H7 (cell line): Measurements from ENCODE around the gene CIDEC. TPM values are rescaled to one million over a fixed set of nuclear protein-coding genes. Genes with fewer than 3 reads are reported as not detected.
"Not testable (repeated sequence)": the region's sequence is repeated elsewhere in the genome, so short reads cannot be mapped to it uniquely, and the experiment has no call there.

Experiments
- DNase-seq: peaks from one replicate; pipeline ENCODE4 v3.0.0; 2012
- H3K27me3 ChIP-seq: 2 replicates; pipeline ENCODE4 v1.6.0; 2011; ENCODE audit warnings: mild to moderate bottlenecking, low read length; ENCODE audit not compliant: control insufficient read depth, insufficient read depth
- H3K36me3 ChIP-seq: replicated peaks from 2 replicates; pipeline ENCODE4 v1.5.1; 2011; ENCODE audit warnings: low read length; ENCODE audit not compliant: control insufficient read depth, insufficient read depth
- H3K4me3 ChIP-seq: 2 replicates; pipeline ENCODE4 v1.5.1; 2011; ENCODE audit warnings: low read depth, mild to moderate bottlenecking, control low read depth, low read length, moderate library complexity; ENCODE audit not compliant: insufficient read depth
- total RNA-seq: library from RNA; depleted of rRNA; stranded (reverse); fragments of >200 nt; shearing (Covaris generic); gene quantifications from 2 replicates; pipeline ENCODE4 v1.2.3, GENCODE V29; 2014

The CIDEC gene
- total RNA-seq, 1 experiment from 2014 or later, result not detected

DNA sequence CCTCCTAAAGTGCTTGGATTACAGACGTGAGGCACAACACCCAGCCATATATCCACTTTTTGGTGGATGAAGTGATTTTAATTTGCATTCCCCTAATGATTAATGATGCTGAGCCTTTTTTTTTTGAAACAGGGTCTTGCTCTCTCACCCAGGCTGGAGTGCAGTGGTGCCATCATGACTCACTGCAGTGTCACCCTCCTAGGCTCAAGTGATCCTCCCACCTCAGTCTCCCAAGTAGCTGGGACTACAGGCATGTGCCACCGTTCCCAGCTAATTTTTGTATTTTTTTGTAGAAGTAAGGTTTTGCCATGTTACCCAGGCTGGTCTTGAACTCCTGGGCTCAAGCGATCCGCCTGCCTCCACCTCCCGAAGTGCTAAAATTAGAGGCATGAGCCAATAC lies 8.0 kb downstream of the CIDEC start:
- not testable (repeated sequence) for H3K27me3 ChIP-seq, H3K4me3 ChIP-seq, DNase-seq, H3K36me3 ChIP-seq

DNA sequence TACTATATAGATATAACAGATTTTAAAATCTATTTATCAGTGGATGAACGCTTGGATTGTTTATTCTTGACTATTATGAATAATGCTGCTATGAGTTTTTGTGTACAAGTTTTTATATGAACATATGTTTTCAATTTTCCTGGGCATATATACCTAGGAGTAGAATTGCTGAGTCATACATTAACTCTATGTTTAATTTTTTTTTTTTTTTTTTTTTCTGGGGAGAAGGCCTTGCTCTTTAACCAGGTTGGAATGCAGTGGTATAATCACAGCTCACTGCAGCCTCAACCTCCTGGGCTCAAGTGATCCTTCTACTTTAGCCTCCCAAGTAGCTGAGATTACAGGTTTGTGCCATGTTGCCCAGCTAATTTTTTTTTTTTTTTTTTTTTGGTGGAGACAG lies 9.1 kb downstream of the CIDEC start:
- DNase-seq, result no peak
- Histone ChIP-seq H3K36me3 (no peaks in the 10 kb centered on the region), H3K4me3 (no peak overlapping the region), H3K27me3 (no peaks in the 10 kb centered on the region)

DNA sequence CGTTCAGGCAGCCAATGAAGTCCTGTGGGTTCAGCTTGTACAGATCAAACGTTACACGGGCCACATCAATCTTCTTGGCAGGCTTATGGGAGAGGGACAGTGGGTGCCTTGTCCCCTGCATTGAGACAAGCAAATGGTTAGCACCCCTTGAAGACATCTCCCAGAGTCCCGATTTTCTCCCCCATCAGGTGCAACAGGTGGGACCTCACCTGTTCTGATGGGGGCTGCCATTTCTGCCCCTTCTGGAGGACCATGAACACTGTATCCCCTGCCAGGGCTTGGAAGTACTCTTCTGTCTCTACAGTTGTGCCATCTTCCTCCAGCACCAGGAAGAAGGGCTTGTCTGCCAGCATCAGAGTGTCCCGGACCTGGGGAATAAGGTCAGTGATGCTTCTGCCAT lies 10.1 kb downstream of the CIDEC start:
- no peak for DNase-seq
- H3K27me3 ChIP-seq, result no peaks in the 10 kb centered on the region
- no peak overlapping the region for H3K4me3 ChIP-seq
- H3K36me3 ChIP-seq, result no peaks in the 10 kb centered on the region

DNA sequence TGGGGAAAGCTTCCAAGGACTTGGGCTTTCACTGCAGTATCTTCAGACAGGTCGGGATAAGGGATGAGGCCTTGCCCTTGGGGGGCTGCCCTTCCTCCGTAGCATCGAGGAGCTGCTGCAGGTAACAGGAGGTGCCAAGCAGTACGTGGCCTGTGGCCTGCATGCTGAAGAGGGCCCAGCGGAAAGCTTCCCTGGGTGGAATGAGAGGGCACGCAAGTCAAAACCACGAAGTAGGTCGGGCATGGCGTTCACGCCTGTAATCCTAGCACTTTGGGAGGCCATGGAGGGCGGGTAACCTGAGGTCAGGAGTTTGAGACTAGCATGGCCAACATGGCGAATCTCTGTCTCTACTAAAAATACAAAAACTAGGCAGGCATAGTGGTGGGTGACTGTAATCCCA lies 12.9 kb downstream of the CIDEC start:
- H3K27me3 ChIP-seq, result peaks cover 6% of the 10 kb centered on the region; the same call in 1 of the 2 replicates
- H3K4me3 ChIP-seq, result no peak overlapping the region
- H3K36me3 ChIP-seq, result no peaks in the 10 kb centered on the region
- no peak for DNase-seq

DNA sequence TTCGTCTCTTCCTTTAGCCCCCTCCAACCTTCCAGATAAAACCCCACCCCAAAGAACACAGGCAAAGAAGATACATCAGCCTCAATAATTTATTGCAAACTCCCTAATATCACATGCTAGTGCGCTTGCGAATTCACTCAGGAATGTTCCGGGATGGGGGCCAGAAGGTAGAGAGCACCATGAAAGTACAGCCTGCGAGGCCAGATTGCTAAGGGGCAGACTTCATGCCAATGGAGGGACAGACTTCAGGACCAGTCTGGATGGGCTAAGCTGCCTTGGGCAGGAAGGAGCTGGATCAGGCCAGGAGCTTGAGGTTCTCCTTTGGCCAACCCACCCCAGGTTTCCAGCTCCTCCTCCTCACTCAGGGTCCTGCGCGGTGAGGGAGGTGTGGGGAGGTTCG lies 13.4 kb downstream of the CIDEC start:
- Histone ChIP-seq H3K36me3 (no peaks in the 10 kb centered on the region), H3K4me3 (no peak overlapping the region), H3K27me3 (peaks cover 7% of the 10 kb centered on the region; the same call in 1 of the 2 replicates)
- DNase-seq, result no peak

DNA sequence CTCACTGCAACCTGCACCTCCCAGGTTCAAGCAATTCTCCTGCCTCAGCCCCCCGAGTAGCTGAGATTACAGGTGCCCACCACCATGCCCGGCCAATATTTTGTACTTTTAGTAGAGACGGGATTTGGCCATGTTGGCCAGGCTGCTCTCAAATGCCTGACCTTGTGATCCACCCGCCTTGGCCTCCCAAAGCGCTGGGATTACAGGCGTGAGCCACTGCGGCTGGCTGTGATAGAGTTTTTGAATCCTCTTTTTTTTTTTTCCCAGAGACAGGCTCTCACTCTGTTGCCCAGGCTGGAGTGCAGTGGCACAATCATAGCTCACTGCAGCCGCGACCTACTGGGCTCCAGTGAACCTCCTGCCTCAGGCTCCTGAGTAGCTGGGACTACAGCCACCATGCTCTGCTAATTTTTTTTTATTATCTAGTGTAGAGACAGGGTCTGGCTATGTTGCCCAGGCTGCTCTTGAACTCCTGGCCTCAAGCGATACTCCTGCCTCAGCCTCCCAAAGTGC lies 14.9 kb downstream of the CIDEC start:
- H3K4me3 ChIP-seq, H3K27me3 ChIP-seq, DNase-seq, H3K36me3 ChIP-seq: not testable (repeated sequence)

DNA sequence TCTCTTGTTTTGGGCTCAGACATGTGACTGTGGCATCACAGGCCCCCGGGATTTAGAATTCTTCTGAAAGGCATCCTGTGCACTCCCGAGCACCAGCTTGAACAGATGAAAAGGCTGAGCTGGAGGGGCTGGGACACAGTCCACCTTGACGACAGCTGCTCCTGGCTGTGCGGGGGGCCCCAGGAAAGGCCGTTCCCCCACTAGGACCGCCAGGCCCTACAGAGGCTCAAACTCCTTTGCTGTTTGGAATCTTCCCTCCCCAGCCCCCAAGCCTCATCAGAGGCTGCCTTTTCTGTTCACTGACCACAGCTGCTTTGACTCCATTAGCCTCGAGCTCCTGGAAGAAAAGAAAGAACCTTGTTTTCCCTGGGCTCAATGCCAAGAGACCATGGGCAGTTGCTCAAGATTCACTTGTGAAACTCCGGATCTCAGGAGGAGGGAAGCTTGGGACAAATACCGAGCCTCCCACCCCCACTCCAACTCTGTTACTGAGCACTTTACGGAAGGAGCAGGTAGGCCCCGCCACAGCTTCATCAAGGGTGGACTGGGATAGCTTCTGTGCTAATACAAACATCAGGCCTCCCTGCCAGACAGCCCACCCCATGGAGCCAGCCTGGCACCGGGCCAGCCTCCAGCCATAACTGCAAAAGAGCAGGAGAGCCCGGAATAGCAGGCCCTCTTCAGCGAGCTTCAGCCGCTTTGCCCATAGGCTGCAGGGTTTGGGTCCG lies 15.7 kb downstream of the CIDEC start:
- Histone ChIP-seq H3K4me3 (no peak overlapping the region), H3K36me3 (no peaks in the 10 kb centered on the region), H3K27me3 (peaks cover 7% of the 10 kb centered on the region; the same call in 1 of the 2 replicates)
- no peak for DNase-seq

DNA sequence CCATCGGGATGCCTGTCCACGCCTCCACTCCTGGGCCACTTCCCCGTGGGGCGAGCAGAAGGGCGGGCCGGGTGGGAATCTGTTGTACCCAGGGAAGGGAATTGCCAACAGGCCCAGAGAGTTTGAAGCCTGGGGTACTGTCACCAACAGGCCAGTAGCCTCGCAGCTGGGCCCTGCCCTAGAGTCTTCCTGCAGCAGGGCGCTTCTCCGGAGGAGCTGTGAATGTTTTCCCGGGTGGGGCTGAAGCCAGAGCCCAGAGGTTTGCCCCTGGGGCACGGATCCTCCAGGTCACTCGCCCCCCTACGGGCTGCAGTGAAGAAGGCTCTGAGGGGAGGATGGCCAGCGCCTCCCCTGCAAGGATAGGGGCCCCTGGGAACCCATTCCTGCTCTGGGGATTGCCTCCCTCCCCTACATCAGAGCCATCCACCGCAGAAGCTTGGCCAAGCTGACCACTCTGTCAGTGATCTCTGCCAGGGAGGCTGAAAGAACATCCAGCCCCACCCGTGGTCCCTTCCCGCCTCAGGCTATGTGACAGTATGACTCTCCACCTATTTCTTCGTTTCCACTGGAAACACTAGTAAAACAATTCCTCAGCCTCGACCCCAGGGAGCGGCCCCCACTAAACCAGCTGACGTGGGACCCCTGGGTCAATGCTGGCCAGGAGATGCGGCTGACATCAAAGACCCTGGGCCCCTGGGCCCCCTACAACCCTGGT lies 16.8 kb downstream of the CIDEC start:
- Histone ChIP-seq H3K27me3 (peaks cover 7% of the 10 kb centered on the region; the same call in 1 of the 2 replicates), H3K36me3 (no peaks in the 10 kb centered on the region), H3K4me3 (peak overlapping the region; percentile 38)
- DNase-seq, result no peak

DNA sequence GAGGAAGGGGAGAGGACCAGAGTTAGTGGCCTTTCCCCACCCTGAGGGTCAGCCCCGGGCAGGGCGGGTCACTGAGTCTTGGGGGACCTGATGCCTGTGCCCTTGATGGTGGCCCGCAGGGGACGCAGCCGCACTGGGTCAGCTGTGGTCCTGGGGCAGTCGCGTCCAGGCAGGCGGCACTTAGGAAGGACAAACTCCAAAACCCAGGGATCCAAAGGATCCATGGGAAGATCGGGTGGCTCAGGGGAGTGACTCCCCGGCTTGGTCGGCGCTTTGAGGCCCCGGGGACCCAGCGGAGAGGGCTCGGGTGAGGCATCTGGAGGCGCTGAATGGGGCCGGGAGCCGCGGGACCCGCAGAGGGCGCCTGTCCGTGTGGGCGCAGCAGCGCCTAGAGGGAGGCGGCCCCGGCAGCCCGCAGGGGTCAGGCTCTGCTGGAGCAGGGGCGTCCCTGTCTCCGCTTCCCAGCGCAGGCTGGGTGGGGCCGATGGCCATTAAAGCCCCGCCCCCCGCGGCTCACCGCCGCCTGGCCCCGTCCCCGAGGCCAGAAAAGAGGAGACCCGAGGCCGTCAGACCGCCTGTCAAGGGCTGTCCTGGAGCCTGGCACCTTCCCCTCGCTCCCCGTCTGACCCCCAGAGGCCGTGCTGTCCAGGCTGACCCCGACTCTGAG lies 17.5 kb downstream of the CIDEC start:
- peak; percentile 96 for DNase-seq
- H3K27me3 ChIP-seq, result peaks cover 7% of the 10 kb centered on the region; the same call in 1 of the 2 replicates
- H3K36me3 ChIP-seq, result no peaks in the 10 kb centered on the region
- H3K4me3 ChIP-seq, result peak overlapping the region; percentile 38

DNA sequence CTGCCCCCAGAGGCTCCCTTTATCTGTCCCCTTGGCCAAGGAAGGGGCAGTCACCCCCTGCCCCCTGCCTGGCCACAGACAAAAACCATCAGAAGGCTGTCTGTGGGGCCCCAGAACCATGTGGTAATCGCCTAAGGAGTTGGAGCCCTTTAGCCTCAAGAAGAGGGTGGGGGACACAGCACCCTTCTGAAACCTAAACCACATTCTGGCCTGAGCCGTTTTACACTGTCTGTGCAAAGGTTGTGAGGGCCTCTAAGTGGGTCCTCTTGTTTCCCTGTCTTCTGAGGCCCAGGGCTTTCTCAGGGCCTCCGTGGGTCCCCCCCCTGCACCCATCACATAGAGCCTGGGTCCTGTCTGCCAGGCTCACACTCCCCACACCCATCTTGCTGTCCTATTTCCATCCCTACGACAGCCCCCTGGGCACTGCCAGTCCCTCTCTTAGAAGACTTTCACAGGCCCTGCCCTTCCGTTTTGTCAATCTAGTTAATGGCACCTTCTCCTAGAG lies 18.4 kb downstream of the CIDEC start:
- no peak overlapping the region for H3K4me3 ChIP-seq
- H3K27me3 ChIP-seq, result peaks cover 7% of the 10 kb centered on the region; the same call in 1 of the 2 replicates
- peak; percentile 45 for DNase-seq
- no peaks in the 10 kb centered on the region for H3K36me3 ChIP-seq

DNA sequence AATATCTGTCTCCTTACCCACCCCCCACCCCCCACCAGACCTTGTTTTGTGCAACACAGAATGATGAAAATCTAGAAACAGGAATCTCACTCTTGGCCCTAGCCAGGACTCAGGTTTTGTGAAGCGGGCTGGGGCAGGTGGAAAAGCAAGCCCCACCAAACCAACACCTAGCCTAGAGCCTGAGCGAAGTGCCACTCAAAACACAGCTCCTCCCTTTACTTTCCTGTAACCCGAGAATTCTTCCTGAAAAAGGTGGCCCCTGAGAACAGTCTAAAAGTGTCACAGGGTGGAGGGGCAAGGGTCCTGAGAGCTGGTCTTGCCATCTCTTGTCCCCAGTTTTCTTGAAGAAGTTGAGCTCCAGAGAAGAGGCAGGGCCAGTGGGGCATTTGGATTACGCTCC lies 18.9 kb downstream of the CIDEC start:
- no peak overlapping the region for H3K4me3 ChIP-seq
- H3K27me3 ChIP-seq, result peaks cover 7% of the 10 kb centered on the region; the same call in 1 of the 2 replicates
- H3K36me3 ChIP-seq, result no peaks in the 10 kb centered on the region
- peak; percentile 64 for DNase-seq

DNA sequence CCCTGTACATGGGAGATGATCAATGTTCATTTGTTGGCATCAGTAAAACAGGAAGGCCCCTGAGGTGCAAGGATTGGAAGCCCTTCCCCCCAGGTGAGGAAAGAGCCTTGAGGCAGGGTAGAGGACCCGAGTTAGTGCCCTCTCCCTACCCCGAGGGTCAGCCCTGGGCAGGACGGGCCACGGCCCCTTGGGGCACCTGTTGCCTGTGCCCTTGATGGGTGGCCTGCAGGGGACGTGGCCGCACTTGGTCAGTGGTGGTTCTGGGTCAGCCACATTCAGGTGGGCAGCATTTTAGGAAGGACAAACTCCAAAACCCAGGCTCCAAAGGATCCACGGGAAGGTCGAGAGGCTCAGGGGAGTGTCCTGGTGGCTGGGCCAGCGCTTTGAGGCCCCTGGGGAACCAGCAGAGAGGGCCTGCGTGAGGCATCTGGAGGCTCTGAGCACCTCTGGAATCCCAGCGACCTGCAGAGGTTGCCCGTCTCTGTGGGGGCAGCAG lies 20.5 kb downstream of the CIDEC start:
- Histone ChIP-seq H3K27me3 (peaks cover 7% of the 10 kb centered on the region; the same call in 1 of the 2 replicates), H3K36me3 (no peaks in the 10 kb centered on the region), H3K4me3 (no peak overlapping the region)
- peak; percentile 23 for DNase-seq

DNA sequence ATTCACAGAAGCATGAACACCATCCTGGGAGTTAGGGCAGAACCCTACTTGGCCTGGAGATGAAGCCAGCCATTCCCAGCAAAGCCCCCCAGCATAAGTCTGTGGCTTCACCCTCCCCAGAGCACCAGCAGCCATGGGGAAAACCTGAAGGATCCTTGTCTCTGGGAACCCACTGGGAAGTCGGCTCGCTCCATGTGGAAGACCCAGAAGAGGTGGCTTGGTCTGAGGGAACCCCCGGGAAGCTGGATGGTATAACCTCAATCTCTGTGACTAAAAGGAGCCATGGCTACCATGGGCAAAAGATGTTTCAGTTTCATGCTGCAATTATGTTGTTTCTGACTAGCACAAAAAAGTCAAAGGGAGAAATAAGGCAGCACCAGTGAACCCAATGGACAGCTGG lies 24.5 kb downstream of the CIDEC start:
- H3K4me3 ChIP-seq, result no peak overlapping the region
- DNase-seq, result no peak
- H3K27me3 ChIP-seq, result no peaks in the 10 kb centered on the region
- H3K36me3 ChIP-seq, result no peaks in the 10 kb centered on the region

DNA sequence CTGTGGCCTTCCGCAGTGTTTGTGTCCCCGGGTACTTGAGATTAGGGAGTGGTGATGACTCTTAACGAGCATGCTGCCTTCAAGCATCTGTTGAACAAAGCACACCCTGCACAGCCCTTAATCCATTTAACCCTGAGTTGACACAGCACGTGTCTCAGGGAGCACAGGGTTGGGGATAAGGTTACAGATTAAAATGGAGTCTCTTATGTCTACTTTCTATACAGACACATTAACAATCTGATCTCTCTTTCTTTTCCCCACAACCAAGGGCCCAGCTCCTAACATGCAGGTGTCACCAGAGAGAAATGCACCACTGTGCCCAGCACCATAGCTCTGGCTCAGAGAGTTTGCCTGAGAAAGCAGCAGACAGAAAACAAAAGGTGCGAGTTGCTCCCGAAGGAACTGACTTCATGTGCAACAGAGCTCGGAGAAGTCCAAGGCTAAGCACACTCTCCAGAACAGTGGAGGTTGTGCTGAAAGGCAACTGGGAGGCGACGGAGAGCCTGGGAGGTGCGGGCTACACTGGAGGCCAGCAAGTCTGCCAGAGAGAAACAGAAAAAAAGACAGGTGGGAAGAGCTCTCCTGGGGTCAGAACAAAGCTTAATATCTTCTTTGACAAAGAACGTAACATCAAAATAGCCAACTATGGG lies 25.6 kb downstream of the CIDEC start:
- H3K36me3 ChIP-seq, H3K27me3 ChIP-seq, H3K4me3 ChIP-seq, DNase-seq: not testable (repeated sequence)
